ENCODE measurements around the gene PAK6.

DNA sequence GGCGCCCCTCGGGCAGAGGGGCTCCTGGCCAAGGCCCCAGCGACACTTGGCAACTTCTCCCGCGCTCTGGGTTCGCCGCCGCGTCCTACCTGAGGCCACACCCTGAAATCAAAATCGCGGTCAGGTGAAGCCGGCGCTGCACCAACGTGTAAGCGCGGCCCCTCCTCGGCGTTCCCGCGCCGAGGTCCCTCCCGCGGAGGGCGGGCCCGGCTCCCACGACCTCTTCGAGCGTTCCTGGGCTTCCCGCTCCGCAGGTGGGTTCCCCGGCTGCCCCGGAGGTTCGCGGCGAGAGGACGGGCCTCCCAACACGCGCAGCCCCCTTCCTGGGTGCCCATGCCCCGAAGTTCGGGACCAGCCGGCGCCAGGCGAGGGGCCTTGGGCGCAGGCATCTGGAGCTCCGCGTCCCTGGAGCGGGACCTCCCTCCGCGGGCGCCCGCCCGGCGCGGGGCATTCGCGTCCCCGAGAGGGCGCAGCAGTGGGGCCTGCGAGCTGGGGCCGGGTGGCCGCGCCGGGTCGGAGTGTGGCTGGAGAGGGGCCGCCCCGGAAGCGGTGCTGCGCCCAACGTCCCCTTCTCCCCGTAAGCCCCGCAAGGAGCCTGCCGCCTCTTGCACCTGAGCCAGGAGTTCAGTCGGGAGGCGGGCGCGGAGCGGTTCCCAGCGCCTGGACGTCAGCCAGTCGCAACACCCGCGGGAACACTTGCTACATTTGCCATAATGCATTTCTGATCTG, 13.7 kb downstream of the PAK6 start:
- TF ChIP-seq, protein P1, sequence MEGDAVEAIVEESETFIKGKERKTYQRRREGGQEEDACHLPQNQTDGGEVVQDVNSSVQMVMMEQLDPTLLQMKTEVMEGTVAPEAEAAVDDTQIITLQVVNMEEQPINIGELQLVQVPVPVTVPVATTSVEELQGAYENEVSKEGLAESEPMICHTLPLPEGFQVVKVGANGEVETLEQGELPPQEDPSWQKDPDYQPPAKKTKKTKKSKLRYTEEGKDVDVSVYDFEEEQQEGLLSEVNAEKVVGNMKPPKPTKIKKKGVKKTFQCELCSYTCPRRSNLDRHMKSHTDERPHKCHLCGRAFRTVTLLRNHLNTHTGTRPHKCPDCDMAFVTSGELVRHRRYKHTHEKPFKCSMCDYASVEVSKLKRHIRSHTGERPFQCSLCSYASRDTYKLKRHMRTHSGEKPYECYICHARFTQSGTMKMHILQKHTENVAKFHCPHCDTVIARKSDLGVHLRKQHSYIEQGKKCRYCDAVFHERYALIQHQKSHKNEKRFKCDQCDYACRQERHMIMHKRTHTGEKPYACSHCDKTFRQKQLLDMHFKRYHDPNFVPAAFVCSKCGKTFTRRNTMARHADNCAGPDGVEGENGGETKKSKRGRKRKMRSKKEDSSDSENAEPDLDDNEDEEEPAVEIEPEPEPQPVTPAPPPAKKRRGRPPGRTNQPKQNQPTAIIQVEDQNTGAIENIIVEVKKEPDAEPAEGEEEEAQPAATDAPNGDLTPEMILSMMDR (IDR thresholded peaks at IDR 0.05; ENCODE audit: low read depth, low read length, poor library complexity, severe bottlenecking): no peak
- TF ChIP-seq EZH2phosphoT487 (IDR thresholded peaks at IDR 0.05; ENCODE audit: borderline replicate concordance, low read length): peak; percentile 42; the same call in 1 of the 2 replicates
